Caco-2 (cell line): Measurements from ENCODE around the gene FBXO10. TPM values are rescaled to one million over a fixed set of nuclear protein-coding genes. Genes with fewer than 3 reads are reported as not detected.
"Not testable (repeated sequence)": the region's sequence is repeated elsewhere in the genome, so short reads cannot be mapped to it uniquely, and the experiment has no call there.

Source experiments
- BruUV-seq: library from RNA; stranded (reverse); fragments of 400-500 nt; replicated peaks from 2 replicates; lab custom pipeline; 2021; lab: Mats Ljungman, UMichigan
- CTCF ChIA-PET: fragments of 300-600 bp; sonication (Branson Sonifier 250); formaldehyde crosslinking; loops from one replicate; lab custom pipeline; 2022; ENCODE audit warnings: antibody characterized with exemption; lab: Charles Lee
- POLR2A ChIA-PET: fragments of 300-600 bp; sonication (Branson Sonifier 250); formaldehyde crosslinking; loops from one replicate; lab custom pipeline; 2022; ENCODE audit warnings: antibody characterized with exemption; lab: Charles Lee
- DNase-seq, 2 experiments: peaks; one replicate each; pipeline versions ENCODE4 v3.0.0 to v3.0.0-alpha.2; 2020 to 2022
- H3K27me3 ChIP-seq: replicated peaks from 2 replicates; pipeline ENCODE4 v1.6.0; 2011; ENCODE audit warnings: low read length; ENCODE audit not compliant: control insufficient read depth, insufficient read depth
- H3K36me3 ChIP-seq: 2 replicates; pipeline ENCODE4 v1.5.1; 2011; ENCODE audit warnings: low read length; ENCODE audit not compliant: control insufficient read depth, insufficient read depth
- H3K4me1 ChIP-seq: fragments of 250-450 bp; sonication (Bioruptor Pico); 2 replicates; pipeline ENCODE4 v1.5.1; 2020; ENCODE audit warnings: mild to moderate bottlenecking
- H3K4me3 ChIP-seq: 2 replicates; pipeline ENCODE4 v1.5.1; 2011; ENCODE audit warnings: low read depth, mild to moderate bottlenecking, control low read depth, low read length
- H3K9me3 ChIP-seq: fragments of 250-450 bp; sonication (Bioruptor Pico); 2 replicates; pipeline ENCODE4 v1.5.1; 2020; ENCODE audit warnings: mild to moderate bottlenecking, moderate library complexity
- H3K27ac Mint-ChIP-seq: one replicate; pipeline ENCODE4 v1.8.0; 2022; ENCODE audit warnings: mixed read lengths; ENCODE audit not compliant: unreplicated experiment
- H3K27me3 Mint-ChIP-seq: one replicate; pipeline ENCODE4 v1.8.0; 2022; ENCODE audit warnings: mixed read lengths; ENCODE audit not compliant: insufficient read depth, unreplicated experiment
- H3K36me3 Mint-ChIP-seq: one replicate; pipeline ENCODE4 v1.8.0; 2022; ENCODE audit warnings: mild to moderate bottlenecking, mixed read lengths; ENCODE audit not compliant: insufficient read depth, unreplicated experiment
- H3K4me1 Mint-ChIP-seq: one replicate; pipeline ENCODE4 v1.8.0; 2022; ENCODE audit warnings: low read depth, mixed read lengths; ENCODE audit not compliant: unreplicated experiment
- H3K4me3 Mint-ChIP-seq: one replicate; pipeline ENCODE4 v1.8.0; 2022; ENCODE audit warnings: mild to moderate bottlenecking, moderate library complexity, mixed read lengths; ENCODE audit not compliant: unreplicated experiment
- H3K9me3 Mint-ChIP-seq: one replicate; pipeline ENCODE4 v1.8.0; 2022; ENCODE audit warnings: mixed read lengths; ENCODE audit not compliant: unreplicated experiment
- CTCF ChIP-seq, 2 experiments: fragments of 200-600 bp in 1 of 2; IDR thresholded peaks; 1 replicate in 1 of 2; 2 replicates in 1 of 2; pipeline versions ENCODE4 v1.5.1 to v1.8.0; 2011 to 2022; ENCODE audit warnings: antibody characterized with exemption in 1 of 2, control low read depth in 1 of 2, inconsistent platforms in 1 of 2, low read depth in 1 of 2, low read length in 1 of 2, mild to moderate bottlenecking in 1 of 2, moderate library complexity in 1 of 2; ENCODE audit not compliant: insufficient read depth in 1 of 2, severe bottlenecking in 1 of 2, unreplicated experiment in 1 of 2
- intact Hi-C: fragments of 100-400 bp; cut with micrococcal nuclease; formaldehyde crosslinking; loops from one replicate; pipeline ENCODE4 v1.10.0; 2022; ENCODE audit not compliant: unreplicated experiment
- total RNA-seq: library from RNA; stranded (reverse); gene quantifications from 2 replicates; pipeline ENCODE4 v1.2.3, GENCODE V29; 2022

Gene FBXO10
- total RNA-seq, 1 experiment from 2014 or later = 6.9 TPM

- BruUV-seq = no TSS peak
- H3K4me1 Mint-ChIP-seq = no peaks in the 10 kb centered on the region
- CTCF ChIA-PET = no interaction called here
- POLR2A ChIA-PET = no interaction called here
- Histone ChIP-seq H3K4me1 (no peaks in the 10 kb centered on the region), H3K4me3 (no peak overlapping the region), H3K27me3 (no peaks in the 10 kb centered on the region), H3K36me3 (no peaks in the 10 kb centered on the region), H3K9me3 (no peaks in the 10 kb centered on the region)
- H3K27me3 Mint-ChIP-seq = no peaks in the 10 kb centered on the region
- no peaks in the 10 kb centered on the region for H3K9me3 Mint-ChIP-seq
- H3K27ac Mint-ChIP-seq = no peak overlapping the region
- DNase-seq = no peak
- no peak overlapping the region for H3K4me3 Mint-ChIP-seq
- intact Hi-C loops = no loop called here
- no peak for TF ChIP-seq CTCF (IDR thresholded peaks at IDR 0.05; ENCODE audit: insufficient read depth in 1 of 2, low read depth in 1 of 2, low read length in 1 of 2, severe bottlenecking in 1 of 2, unreplicated experiment in 1 of 2)
- H3K36me3 Mint-ChIP-seq = peaks cover 6% of the 10 kb centered on the region
Measured at GRCh38 chr9:37514999-37515398, 61.2 kb downstream of the FBXO10 start.

GRCh38 chr9:37514415-37514814 lies 61.8 kb downstream of the FBXO10 start:
- H3K4me1 ChIP-seq, H3K9me3 ChIP-seq, H3K9me3 Mint-ChIP-seq, intact Hi-C loops, POLR2A ChIA-PET, H3K36me3 ChIP-seq, H3K27ac Mint-ChIP-seq, H3K4me1 Mint-ChIP-seq, BruUV-seq, CTCF ChIA-PET, H3K4me3 Mint-ChIP-seq, H3K27me3 Mint-ChIP-seq, H3K36me3 Mint-ChIP-seq, H3K27me3 ChIP-seq, H3K4me3 ChIP-seq, DNase-seq: not testable (repeated sequence)

GRCh38 chr9:37512437-37512836 lies 63.7 kb downstream of the FBXO10 start:
- BruUV-seq = no TSS peak
- Histone ChIP-seq H3K27me3 (no peaks in the 10 kb centered on the region), H3K9me3 (no peaks in the 10 kb centered on the region), H3K4me1 (no peaks in the 10 kb centered on the region), H3K4me3 (no peak overlapping the region), H3K36me3 (no peaks in the 10 kb centered on the region)
- Mint-ChIP-seq H3K27me3 (no peaks in the 10 kb centered on the region), H3K36me3 (peaks cover under 1% of the 10 kb centered on the region), H3K27ac (no peak overlapping the region), H3K9me3 (no peaks in the 10 kb centered on the region), H3K4me1 (no peaks in the 10 kb centered on the region), H3K4me3 (no peak overlapping the region)
- ChIA-PET CTCF (no interaction called here), POLR2A (no interaction called here)
- no peak for TF ChIP-seq CTCF (IDR thresholded peaks at IDR 0.05; ENCODE audit: insufficient read depth in 1 of 2, low read depth in 1 of 2, low read length in 1 of 2, severe bottlenecking in 1 of 2, unreplicated experiment in 1 of 2)
- intact Hi-C loops = no loop called here
- no peak for DNase-seq
